ELR (cell line): ENCODE results near the gene CCDC192.
"Not testable (repeated sequence)": the region's sequence is repeated elsewhere in the genome, so short reads cannot be mapped to it uniquely, and the experiment has no call there.

Experiments used
- DNase-seq: peaks from one replicate; pipeline ENCODE4 v3.0.0-alpha.2; 2015; ENCODE audit warnings: low read depth

The CCDC192 gene

DNA sequence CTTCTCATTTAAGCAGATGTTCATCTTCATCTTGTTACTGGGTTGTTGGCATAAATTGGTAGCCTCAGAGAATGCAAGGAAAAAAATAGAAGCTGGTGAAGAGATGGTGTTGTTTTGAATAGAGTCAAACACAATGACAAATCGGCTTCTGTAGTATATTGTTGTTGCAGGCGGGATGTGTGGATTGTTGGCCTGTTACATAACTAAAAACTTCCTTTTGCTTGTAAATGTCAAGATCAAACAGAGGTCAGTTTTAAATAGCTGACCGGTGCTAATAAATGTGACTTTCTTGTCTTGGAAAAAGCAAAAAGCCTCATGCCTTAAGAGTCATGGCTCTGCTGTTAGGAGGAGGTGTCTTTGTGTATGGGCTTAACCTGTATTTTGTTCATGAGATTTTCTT, 59.2 kb downstream of the CCDC192 start:
- no peak for DNase-seq

DNA sequence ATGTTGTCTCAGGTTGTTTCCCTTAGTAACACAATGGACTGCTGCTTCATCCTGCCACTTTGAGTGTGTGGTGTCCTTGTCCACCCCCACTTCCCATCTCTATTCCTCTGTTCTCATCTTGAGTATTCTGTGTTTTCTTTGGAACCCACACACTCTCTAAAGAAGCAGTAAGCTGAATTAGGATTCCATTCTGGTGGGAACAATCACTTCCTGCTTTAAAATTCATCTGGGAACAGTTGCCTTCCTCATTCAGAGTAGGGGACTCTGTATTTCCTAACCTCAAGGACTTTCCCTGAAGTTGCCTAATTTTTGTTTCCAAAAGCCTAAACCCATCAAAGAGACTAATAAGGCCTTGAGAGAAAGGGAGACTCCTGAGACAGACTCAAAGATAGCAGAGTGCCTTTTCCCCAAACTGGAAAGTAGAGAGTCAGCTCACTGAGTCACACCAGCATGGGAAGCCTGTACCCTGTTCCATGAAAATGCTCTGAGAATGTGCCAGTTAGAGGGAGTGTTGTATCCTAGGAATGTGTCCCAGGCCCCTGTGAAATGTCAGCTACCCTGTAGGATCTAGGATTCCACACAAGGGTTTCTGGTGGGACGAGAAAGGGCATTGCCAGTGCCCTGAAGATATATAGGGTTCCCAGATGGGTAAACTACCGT, 63.6 kb downstream of the CCDC192 start:
- DNase-seq, result no peak

DNA sequence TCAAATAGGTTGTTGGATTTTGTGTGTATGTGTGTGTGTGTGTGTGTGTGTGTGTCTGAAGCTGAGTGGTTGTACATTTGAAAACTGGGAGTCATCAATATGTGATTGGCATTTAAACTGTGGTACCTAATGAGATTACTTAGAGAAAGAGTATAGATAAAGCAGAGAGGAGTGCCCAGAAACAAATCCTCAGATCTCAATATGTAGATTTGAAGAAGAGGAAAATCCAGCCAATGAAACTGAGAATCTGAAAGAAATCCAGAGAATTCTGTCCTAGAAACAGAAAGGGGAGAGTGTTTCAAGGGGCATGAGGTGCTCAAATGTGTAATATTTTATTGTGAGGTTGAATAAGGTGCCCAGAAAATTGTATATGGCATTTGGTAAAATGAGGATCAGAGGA, 66.2 kb downstream of the CCDC192 start:
- no peak for DNase-seq

DNA sequence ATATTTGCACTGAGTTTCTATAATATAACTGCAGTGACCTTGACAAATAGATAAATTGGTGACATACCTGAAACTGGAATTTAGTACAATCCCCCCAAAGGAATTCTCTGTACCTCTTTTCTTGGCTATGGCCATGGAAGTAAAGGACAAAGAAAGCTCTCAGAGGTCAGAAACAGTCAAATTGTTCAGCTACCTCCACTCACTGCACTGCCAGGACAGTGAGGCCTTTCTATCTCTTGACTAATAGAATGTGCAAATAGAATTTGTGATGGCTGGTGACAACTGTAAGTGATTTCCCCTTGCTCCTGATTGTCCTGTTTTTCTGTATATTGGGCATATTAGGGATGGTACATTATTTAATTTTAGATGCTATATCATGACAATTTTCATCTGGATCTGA, 67.1 kb downstream of the CCDC192 start:
- DNase-seq, result no peak

DNA sequence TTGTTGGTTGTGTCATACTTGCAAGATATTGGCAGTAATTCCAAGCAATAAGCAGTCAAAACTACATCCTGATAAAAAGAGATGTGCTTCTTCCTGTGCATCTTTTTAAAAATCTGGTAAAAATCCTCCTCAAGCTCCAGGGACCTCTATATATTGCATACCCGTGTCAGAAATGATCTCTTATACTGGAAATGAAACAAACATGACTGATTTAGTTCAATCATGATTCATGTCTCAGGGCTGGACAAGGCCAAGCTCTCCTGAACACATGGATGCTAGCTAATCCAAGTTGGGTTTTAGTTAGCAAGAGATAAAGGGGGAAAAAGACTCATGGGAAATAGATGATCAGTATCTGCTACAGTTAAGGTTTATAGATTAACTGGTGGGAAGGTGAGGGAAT, 69.3 kb downstream of the CCDC192 start:
- no peak for DNase-seq

DNA sequence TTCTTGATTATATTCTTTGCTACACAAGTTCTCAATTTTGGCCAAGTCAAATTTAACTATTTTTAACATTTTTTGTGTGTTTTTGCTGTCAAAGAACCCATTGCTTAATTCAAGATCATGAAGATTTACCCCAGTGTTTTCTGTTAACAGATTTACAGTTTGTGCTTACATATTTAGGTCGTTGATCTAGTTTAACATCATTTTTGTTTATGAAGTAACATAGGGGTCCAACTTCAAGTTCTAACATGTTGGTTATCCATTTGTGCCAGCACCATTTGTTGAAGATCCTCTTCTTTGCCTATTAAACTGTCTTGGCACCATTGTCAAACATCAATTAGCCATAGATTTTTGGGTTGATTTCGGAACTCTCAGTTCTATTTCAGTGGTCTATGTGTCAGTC, 71.0 kb downstream of the CCDC192 start:
- no peak for DNase-seq

DNA sequence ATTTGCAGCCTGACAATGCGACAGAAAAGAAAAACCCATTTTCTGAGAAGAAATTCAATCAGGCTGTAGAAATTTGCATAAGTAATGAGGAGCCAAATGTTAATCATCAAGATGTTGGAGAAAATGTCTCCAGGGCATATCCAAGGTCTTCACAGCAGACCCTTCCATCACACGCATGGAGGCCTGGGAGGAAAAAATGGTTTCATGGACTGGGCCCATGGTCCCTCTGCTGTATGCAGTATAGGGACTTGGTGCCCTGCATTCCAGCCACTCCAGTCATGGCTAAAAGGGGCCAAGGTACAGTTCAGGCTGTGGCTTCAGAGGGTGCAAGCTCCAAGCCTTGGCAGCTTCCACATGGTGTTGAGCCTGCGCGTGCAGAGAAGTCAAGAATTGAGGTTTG, 73.3 kb downstream of the CCDC192 start:
- no peak for DNase-seq

DNA sequence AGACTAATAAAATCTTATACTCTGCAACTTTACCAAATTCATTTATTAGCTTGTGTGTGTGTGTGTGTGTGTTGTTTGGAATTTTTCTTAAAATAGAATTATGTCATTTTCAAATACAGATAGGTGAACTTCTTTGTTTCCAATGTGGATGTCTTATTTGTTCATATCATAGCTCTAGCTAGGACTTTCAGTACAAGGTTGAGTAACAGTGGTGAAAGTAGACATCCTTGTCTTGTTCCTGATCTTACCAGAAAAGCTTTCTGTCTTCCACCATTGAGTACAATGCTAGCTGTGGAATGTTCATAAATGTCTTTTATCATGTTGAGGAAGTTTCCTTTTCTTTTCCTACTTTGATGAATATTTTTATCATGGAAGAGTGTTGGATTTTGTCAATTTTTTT, 74.8 kb downstream of the CCDC192 start:
- no peak for DNase-seq

DNA sequence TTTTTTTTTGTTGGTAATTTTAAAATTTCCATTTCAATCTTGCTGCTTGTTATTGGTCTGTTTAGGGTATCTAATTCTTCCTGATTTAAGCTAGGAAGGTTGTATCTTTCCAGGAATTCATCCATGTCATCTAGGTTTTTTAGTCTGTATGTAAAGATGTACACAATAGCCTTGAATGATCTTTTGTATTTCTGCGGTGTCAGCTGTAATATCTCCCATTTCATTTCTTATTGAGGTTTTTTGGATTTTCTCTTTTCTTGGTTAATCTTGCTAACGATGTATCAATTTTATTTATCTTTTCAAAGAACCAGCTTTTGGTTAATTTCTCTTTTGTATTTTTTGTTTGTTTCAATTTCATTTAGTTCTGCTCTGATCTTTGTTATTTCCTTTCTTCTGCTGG, 79.3 kb downstream of the CCDC192 start:
- DNase-seq, result not testable (repeated sequence)

DNA sequence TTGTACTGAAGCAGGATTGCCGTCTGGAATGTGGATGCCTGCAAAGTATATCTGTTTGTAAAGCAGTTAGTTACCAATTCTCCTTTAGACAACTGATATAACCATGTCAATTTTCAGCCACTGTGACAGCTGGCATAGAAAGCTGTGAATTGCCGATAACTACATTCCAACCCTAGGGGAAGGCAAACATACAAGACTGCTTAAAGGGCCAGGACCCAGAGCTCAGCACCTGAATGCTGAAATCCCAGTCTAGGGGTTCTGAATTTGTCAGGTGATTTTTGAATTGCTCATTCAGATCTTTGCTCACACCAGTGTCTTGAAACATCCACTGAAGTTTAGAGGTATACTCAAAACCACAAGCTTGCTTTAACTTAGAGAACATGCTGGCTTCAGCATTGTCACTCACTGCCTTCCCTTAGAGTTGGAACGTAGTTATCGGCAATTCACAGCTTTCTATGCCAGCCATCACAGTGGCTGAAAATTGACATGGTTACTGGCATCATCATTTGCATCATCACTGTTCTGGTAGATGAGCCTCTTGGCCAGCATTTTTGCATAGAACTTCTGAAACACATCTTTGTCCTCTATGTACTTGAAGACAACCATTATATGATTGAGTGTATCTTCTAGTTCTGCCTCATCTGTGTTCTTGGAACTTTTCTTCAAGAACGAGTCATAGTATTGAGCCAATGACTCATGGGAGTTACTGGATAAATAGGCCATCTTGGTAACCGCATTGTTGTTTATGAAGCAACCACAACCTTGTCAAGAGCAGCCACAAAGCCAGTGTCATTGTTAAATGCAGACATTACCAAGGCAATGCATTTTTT, 82.1 kb downstream of the CCDC192 start:
- DNase-seq, result peak; percentile 87

DNA sequence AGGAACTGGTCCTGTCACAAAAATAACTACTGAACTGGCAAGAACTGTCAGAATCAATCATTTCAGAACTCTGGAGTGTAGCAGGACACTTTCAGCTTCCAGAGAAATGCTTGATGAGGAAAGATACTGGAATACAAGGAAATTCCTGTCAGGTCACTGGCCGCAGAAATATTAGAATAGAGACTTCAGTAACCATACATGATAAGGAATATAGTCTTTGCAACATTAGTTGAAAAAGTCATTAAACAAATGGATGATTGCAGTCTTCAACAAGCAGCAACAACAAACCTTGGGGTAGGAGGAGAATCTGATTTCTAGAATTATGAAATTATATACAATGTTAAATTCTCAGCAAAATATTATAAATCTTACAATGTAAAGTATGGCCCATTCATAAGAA, 88.2 kb downstream of the CCDC192 start:
- no peak for DNase-seq

DNA sequence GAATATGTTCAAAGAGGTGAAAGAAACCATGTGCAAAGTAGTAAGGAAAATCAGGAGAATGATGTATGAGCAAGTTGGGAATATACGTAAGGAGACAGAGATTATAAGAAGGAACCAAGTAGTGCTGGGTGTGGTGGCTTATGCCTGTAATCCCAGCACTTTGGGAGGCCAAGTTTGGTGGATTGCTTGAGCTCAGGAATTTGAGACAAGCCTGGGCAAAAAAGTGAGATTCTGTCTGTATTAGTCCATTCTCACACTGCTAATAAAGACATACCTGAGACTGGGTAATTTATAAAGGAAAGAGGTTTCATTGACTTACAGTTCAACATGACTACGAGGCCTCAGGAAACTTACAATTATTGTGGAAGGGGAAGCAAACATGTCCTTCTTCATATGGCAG, 88.7 kb downstream of the CCDC192 start:
- DNase-seq, result not testable (repeated sequence)

DNA sequence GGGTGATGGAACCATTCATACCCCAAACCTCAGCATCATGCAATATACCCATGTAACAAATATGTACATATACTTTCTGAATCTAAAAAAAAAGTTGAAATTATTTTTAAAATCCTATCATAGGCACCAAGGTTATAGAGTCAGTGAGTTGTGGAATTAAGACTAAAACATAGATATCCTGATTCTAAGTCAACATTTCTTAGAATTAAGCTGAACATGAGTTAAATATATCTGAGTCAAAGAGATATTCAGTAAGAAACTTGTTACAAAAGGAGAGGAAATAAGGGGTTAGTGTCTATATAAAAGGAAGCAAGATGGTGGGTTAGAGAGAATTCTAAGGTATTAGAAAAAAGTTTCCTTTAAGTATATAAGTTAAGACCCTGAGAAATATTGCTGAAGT, 89.9 kb downstream of the CCDC192 start:
- DNase-seq, result no peak

DNA sequence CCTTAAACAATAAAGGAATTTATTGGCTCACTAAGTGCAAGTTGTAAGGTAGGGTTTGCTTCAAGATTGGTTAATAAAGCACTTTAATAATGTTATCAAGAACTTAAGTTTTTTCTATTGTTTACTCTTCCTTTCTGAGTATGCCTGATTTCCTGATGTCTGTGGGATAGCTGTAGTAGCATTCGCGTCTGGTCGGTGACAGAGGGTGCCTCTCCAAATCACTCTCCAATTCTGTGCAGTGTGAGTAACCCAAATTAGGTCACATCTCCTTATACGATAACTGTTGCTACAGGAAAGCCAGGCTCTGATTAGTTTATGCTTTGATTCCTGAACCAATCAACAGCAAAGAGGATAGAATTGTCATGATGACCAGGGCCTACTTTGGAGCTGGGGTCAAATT, 90.7 kb downstream of the CCDC192 start:
- no peak for DNase-seq

DNA sequence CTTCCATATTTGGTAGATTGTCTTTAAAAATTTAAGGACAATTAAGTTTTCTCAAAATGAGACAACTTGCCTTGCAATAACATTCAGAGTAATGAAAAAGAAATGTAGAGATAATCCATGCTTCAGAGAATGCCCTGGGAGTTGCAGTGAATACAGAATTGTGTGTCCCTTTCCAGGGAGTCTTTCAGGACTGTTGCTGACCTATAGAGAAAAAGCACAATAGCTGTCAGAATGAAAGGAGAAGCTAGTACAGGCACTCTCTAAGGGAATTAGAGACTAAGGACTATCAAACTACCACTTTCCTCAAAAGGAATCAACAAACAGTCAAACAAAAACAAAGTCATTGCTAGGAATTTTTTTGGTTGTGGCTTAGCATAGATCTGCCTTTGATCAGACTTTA, 93.0 kb downstream of the CCDC192 start:
- DNase-seq, result no peak

DNA sequence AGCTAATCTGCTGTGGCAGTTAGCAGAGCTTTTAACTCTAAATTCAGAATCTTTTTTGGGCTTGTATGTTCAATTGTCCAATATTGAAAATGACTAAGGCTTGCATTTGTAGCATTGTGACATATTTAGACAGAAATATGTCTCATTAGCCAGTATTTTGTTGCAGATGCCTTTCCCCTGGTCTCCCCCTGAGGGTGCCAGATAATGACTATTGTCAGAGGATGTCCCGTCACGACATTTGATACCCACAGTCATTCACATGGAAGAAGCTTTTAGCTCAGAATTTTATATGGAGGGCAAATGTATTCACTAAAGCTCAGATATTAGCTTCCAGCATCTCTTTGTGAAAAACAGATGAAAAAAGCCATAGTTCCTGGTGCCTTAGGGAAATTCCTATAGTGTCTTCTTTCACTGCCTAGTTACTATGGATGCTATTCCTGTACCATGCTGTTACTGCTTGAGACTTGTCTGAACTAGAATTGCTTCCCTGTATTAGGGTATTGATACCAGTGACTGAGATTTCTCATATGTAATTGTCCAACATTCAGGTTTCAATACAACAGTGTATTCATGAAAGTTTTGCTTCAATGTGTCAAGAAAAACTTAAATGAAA, 96.2 kb downstream of the CCDC192 start:
- DNase-seq, result no peak

DNA sequence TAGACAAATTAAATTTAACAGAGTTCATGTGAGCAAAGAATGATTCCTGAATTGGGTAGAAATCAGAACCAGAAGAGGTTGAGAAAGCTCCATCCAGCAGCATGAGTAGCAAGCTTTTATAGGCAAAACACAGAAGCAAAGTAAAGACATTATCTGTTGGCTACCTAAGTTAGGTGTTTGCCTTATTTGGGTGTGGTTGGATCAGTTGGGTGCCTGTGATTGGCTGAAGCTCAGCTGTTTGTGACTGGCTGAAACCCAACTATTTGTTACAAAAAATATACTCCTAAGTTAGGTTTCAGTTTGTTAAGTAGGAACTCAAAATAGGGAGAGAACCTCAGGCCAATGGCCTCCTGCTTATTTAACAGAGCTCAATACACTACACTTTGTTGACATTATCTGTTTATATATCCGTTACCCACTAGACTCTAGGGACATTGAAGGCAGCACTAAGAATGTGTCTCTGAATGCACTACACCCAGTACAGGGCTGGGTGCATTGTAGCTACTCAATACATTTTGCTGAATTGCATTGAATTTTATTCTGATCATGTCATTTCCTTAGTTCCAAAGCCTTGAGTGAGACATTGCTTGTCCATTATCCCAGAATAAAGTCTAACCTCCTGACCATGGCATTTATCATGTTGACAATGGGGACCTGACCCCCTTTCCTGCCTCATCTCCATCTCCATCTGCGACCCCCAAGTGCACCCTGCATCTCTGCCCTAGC, 98.7 kb downstream of the CCDC192 start:
- DNase-seq, result peak; percentile 65

DNA sequence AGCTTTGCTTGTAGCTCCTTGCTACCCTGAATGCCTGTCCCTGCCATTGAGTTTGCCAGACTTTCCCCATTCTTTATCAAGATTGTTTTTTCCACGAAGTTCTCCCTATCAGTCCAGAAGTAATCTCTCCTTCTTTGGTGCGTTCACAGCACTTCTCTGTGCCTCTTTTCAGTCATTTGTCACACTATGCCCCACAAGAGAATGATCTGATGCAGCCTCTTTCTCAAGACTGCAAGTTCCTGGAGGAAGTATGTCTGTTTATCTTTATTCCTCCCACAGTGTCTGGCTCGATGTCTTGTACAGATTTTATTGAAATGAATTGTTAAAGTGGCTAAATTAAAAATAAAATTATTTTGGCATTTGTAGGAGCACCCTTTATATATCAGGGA, 99.3 kb downstream of the CCDC192 start:
- no peak for DNase-seq

DNA sequence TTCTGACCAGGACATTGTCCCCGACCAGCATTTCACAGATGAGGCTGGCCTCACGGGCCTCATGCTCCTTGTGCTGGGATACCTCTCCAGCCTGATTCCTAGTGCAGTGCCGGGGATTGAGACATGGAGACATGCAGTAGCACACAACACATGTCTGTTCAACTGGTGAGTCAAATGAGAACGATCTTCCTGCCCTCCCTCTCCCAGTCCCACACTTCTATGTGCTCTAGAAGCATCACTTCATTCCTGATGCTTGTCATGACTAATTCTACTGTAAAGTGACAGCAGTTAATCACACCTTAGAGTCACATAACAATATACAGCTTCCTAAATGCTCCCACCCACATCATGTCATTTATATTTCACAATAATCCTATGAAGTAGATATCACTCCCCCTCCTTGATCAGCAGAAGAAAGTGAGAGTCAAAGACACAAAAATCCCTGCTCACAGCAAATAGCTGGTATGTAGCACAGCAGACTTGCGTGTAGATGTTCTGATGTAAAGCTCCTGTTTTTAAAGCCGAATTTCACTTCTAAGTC, 101.8 kb downstream of the CCDC192 start:
- peak; percentile 17 for DNase-seq

DNA sequence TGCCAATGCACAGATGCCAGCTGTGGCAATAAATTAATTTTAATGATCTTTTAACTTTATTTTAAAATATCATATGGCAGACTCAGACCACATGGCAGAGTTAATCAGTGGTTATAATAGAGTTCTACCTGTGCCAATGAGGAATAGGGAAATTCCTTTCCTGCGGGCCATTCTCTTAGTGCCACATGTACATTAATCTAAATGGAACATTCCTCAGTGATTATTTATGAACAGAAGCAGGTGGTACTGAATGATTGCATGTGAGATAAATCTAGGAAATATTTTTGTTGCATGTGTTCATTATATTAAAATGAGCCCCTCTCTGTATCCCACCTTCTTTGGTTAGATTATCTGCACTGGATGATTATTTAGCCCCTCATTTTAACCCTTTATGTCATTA, 102.3 kb downstream of the CCDC192 start:
- DNase-seq, result no peak

DNA sequence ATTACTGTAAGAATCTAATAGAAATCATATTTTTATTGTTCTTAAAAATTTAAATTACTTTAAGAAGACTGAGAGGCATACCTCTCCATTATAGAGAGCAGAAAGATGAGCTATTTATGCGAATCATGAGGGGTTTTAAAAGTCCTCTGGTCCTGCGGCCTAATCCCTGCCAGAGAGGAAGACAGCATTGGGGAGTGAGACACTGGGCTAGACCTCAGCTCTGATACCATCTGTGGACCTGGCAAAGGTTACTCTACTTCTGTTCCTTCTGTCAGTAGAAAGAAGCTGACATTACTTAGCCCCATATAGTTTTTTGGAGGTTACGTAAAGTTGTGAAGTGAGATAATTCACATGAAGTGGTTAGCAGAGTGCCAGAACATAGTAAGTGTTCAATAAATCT, 103.6 kb downstream of the CCDC192 start:
- DNase-seq, result no peak

DNA sequence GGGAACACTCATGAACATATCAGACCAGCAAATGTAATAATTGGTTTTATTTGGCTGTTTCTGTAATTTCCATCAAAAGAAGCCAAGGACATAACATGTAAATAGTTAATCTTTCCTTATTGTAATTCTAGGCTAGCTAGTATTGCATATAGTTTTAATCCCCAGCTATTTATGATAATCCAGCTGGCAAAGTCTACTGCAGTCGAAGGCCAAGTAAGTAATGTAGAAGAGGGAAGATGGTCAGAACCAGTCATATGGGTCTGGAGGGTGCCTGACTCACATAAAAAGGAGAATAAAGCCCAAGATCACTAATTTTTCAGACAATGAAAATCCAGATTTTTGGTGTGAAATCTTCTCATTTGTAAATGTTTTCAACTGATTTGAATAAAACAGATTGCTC, 106.3 kb downstream of the CCDC192 start:
- DNase-seq, result no peak
